HG02798 (cell line): ENCODE measurements around the gene ANKRD13B.

Experiments
- ATAC-seq: cut with Tn5 transposase; IDR thresholded peaks from one replicate; pipeline ENCODE4 v1.9.1; 2021; ENCODE audit warnings: mild to moderate bottlenecking; ENCODE audit not compliant: unreplicated experiment, poor library complexity

Gene ANKRD13B

GRCh38 chr17:29568331-29569244 is 24.3 kb upstream of the ANKRD13B start, which contains the start of gene TP53I13:
Gene TP53I13 (plus strand): TSS chr17:29568701. CDS start chr17:29568759, 58 bp downstream.
- peak; percentile 51 for ATAC-seq

GRCh38 chr17:29569245-29569950 is 23.5 kb upstream of the ANKRD13B start:
- ATAC-seq, result no peak

- no peak for ATAC-seq
Measured at GRCh38 chr17:29570521-29570920, 22.4 kb upstream of the ANKRD13B start.

- no peak for ATAC-seq
Measured at GRCh38 chr17:29571486-29571882, 21.4 kb upstream of the ANKRD13B start.

- ATAC-seq, result no peak
Measured at GRCh38 chr17:29571883-29572681, 20.9 kb upstream of the ANKRD13B start.

- peak; percentile 46 for ATAC-seq
Measured at GRCh38 chr17:29572691-29573557, 20.0 kb upstream of the ANKRD13B start.

GRCh38 chr17:29573558-29573869 is 19.4 kb upstream of the ANKRD13B start:
- ATAC-seq, result no peak

- no peak for ATAC-seq
Measured at GRCh38 chr17:29573871-29574731, 18.8 kb upstream of the ANKRD13B start.

- no peak for ATAC-seq
Measured at GRCh38 chr17:29574732-29575510, 18.0 kb upstream of the ANKRD13B start.

GRCh38 chr17:29575511-29576213 is 17.3 kb upstream of the ANKRD13B start:
- no peak for ATAC-seq

GRCh38 chr17:29576214-29577000 is 16.5 kb upstream of the ANKRD13B start:
- no peak for ATAC-seq

GRCh38 chr17:29577001-29577370 is 15.9 kb upstream of the ANKRD13B start:
- no peak for ATAC-seq

GRCh38 chr17:29577385-29578211 is 15.3 kb upstream of the ANKRD13B start:
- ATAC-seq, result no peak

GRCh38 chr17:29578626-29579485 is 14.1 kb upstream of the ANKRD13B start:
- no peak for ATAC-seq
